GM18520 (cell line): ENCODE results near the gene RNF141.
A peak's percentile ranks its signal among the peaks of the same experiment; 100 is the strongest.

ENCODE experiments used
- ATAC-seq: cut with Tn5 transposase; IDR thresholded peaks from one replicate; pipeline ENCODE4 v1.9.1; 2021; ENCODE audit not compliant: unreplicated experiment

RNF141 gene, protein sequence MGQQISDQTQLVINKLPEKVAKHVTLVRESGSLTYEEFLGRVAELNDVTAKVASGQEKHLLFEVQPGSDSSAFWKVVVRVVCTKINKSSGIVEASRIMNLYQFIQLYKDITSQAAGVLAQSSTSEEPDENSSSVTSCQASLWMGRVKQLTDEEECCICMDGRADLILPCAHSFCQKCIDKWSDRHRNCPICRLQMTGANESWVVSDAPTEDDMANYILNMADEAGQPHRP

DNA sequence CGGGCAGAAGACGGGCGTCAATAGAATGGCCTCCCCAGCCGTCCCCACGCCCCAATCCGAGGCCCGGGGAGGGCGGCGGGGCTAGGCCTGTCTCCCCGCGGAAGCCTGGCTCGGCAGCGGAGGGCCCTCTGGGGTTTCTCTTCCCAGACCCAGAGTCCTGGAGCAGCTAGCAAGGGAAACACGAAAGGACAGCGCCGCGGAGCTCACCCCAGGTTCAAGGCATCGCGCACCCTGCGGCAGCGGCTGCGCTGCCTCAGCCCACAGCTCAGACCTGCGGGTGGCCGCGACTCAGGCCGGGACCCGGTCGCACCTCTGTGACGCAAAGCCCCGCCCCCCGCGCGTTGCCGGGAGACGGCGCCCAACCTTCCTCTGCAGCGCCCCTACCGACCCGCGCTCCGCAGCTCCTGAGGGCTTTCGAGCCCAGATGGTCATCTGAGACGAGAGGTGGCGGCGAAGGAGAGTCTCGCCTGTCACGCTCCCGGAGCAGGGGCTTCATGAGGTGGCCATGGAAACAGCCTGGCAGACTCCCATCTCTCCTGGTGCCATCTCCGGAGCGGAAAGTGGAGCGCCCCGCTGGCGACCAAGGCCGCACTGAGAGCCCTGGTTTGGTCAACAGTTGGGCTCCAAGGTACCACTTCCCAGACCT, at the start of gene RNF141:
Gene RNF141, minus strand, starts transcription at position 273 of the 646 bp plus-strand sequence. CDS start 7,029 bp downstream, outside the sequence.
- peak; percentile 97 for ATAC-seq

DNA sequence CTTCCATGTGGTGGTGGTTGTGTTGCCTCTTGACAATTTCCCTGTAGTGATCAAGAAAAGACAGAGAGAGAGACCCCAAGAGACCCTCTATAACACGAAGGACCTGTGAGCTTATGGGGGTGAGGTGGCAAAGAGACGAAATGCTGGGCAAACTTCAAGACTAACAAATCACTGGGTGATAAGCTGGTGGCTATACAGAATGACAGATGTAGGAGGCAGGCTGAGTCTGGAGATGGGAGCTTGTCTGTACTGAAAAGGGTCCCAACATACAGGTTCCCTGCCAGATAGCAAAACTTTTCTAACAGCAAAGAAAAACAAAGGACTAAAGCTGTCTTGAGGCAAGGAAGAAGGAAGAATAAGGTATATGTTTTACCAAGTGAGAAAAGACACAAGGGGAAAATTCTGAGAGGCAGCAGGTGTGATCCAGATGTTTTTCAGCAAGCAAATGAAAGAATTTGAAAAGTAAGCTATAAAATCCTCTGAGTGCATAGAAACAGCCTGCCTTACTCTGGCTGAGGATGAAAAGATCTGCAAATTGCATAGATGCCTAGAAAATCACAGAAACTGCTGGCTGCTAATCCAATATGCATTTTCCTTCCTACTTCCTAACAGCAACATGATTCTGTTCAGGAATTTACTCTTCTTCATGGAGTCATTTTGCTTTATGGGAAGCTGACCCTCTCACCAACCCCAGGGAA, 49.4 kb upstream of the RNF141 start:
- no peak for ATAC-seq

DNA sequence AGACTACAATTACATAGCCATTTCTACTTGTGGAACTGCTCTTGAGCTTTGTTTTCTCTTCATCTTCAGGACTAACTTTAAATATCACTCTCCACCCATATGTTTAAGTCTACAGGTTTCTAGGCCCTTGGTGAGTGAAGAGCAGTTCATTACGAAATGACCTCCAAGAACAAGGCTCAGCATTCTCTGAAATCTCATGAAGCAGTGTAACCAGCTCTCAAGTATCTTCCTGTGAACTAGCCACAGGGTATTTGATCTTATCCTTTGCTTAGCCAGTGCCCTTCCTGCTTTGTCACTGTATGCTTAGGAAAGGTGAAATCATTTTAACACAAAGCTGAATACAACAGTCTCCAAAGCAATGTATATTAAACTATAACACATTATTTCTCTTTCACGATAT, 47.9 kb upstream of the RNF141 start:
- no peak for ATAC-seq

DNA sequence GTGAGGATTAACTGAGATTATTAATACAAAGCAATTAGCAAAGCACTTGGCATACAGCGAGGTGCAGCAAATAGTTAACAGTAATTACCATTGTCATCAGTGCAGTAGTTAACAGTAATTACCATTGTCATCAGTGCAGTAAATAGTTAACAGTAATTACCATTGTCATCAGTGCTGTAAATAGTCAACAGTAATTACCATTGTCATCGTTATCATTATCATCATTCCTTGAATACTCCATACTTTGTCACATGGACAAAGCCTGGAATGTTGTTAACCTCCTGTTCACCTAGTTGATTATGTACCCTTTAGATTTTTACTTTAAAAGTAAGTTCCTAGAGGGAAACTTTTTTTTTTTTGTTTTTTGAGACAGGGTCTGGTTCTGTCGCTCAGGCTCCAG, 47.0 kb upstream of the RNF141 start:
- ATAC-seq, result no peak

- ATAC-seq, result no peak
These were observed 46.4 kb upstream of the RNF141 start for GRCh38 chr11:10587388-10587787.

DNA sequence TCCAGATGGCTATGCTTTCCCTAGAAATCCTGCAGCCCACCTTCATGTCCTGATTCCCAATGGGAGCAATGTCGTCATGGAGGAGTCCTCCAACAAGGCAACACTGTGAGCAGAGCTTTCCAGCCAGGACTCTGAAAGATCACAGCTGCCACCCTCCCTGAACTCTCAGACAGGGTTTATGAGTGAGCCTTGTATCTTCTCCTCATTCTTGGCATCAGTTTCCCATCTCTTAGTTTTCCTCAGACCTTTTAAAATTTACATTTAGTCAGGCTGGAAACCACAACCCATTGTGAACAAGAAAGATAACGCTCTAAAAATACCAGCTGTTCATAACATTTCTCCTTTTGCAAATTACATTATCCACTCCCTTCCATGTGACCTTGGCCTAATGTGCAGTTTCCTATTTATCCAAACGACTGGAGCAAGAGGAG, 43.1 kb upstream of the RNF141 start:
- ATAC-seq, result no peak

- no peak for ATAC-seq
These were observed 40.6 kb upstream of the RNF141 start for GRCh38 chr11:10581481-10582019.

DNA sequence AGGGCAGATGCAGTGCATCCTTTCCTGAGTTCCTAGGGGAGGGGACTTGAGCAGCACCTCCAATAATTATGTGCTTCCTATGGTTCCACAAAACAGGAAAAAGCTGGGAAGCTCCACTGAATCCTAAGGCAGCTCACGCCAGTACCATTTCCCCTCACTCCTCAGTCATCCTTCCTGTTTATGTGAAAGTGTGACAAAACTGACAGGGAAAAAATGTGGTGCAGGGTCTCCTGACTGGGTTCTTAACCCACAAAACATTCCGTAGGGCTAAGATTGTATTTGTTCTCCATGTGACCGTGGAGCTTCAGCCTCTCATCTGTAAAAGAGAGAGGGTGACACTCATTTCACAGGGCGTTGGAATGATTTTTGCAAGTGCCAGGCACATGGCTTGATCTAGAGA, 39.6 kb upstream of the RNF141 start:
- ATAC-seq, result no peak

GRCh38 chr11:10579700-10580099, 38.7 kb upstream of the RNF141 start:
- ATAC-seq, result no peak

DNA sequence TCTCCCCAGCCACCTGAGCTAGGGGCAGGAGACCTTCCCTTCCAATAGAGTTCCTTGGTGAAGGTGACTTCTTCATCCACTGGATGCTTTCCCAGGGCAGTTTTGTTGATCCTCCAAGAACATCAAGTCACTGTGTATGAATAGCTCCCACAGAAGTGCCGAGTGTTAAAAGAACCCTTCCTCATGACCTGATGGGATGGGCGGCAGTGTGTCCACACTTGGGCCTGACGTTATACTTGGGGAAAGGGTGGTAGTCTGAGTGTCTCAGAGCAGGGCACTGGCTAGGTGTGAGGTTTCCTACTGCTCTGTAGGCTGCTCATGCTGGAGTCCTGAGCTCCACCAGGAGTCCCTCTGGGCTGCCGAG, 35.0 kb upstream of the RNF141 start:
- no peak for ATAC-seq

- ATAC-seq, result no peak
These were observed 34.5 kb upstream of the RNF141 start for GRCh38 chr11:10575346-10576034.

- ATAC-seq, result no peak
These were observed 32.6 kb upstream of the RNF141 start for GRCh38 chr11:10573556-10573955.

DNA sequence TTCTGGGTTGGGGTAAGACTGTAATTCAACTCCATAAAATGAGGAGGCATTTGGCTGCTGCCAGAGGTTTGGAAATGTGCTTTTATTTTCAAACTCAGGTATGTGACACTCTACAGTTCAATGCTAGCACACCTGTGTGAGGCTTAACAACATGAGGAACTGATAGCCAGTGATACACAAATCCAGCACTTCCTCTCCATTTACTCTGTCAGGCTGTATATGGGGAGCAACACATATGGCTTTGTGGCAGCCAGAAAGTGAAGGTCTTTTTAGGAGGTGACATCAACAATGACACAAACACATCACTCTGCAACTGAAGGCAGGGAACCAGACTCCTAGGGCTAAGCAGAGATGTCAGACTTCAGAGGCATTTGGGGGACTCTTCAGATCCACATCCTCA, 32.0 kb upstream of the RNF141 start:
- no peak for ATAC-seq

GRCh38 chr11:10572533-10572932, 31.5 kb upstream of the RNF141 start:
- ATAC-seq, result no peak

DNA sequence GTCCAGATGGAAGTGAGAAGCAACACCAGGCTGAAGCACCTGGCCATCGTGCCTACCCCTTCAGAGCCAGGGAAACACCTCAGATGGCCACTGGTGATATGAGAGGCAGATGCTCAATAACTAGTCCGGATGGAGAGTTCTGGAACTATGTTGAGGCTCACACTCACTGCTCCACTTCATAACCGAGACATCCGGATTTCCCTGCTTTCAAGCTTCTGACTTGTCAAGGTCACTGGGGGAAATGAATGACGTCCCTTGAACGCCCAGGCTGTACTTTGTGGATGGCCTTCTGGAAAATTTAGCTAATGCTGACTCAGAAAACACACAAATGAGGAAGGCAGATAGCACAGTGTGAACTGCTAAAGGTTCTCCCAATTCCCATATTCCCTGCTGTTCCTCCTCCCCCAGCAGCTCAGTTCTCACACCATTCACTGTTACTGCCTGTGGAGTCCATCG, 27.5 kb upstream of the RNF141 start, which contains the start of gene LYVE1:
Gene LYVE1, minus strand, starts transcription at position 180 of the 456 bp plus-strand sequence. Its CDS starts 133 bp downstream, at position 47.
- ATAC-seq, result no peak

DNA sequence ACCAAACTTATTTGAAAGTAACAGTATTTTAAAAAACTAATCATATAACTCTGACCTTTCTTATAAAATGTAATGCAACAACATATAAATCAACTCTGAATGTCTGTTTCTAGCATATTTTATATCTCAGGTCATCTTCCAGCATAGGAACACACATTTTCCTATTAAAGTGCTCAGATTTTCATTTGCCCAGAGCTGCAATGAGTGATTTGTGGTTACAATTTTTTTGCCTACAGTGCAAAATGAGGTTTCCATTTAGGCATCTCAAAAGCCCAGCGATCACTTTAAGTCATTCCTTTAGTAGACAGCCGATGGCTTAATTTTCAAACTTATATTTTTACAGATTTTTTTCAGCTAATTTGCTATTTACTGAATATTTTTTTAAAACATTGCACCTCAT, 26.5 kb upstream of the RNF141 start:
- ATAC-seq, result no peak

DNA sequence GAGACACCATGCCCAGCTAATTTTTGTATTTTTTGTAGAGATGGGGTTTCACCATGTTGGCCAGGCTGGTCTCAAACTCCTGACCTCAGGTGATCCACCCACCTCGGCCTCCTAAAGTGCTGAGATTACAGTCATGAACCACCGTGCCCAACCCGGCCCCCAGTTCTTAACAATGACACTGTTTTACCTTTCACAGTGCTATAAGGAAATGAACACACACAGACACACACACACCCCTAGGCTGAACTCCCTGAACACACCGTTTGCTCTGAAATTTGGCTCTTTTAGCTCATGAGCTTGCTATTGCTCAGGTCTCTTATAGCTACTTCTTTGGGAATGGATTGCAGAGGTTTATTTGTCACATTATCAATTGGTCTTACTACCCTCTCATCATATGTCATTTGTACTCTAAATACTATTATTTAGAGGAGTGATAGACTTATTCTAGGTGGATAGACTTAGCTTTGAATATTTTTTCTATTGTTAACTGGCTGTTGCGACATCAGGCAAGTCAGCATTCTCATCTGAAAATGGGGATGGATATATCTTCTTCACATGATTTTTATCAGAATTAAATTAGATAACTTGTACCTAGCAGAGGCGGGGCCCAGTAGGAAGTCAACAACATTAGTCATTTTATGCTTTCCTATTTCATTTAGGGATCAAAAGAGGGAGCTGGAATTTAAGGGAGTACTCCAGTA, 25.4 kb upstream of the RNF141 start:
- ATAC-seq, result no peak

DNA sequence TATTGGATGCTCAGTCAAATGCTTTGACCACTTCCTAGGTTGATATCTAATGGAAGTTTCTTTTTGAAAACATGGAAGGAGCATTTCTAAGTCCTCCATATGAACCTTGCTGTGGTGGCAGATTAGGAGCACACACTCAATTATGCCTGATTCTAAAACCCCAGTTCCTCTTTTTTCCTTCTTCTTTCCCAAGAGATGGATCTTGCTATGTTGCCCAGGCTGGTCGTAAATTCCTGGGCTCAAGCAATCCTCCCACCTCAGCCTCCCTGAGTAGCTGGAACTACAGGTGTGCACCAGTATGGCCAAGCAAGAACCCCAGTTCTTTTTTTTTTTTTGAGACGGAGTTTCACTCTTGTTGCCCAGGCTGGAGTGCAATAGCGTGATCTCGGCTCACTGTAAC, 24.5 kb upstream of the RNF141 start:
- no peak for ATAC-seq

- no peak for ATAC-seq
These were observed 23.8 kb upstream of the RNF141 start for GRCh38 chr11:10564696-10565318.

- ATAC-seq, result no peak
These were observed 23.0 kb upstream of the RNF141 start for GRCh38 chr11:10564030-10564429.
